HG03097 (cell line): ENCODE data around the gene POR.
"Not testable (repeated sequence)": the region's sequence is repeated elsewhere in the genome, so short reads cannot be mapped to it uniquely, and the experiment has no call there.

Experiments used
- ATAC-seq: cut with Tn5 transposase; IDR thresholded peaks from one replicate; pipeline ENCODE4 v1.9.1; 2021; ENCODE audit not compliant: unreplicated experiment, low FRiP score

POR gene

GRCh38 chr7:76016191-76016947 is 101.4 kb downstream of the POR start:
- ATAC-seq, result no peak

- ATAC-seq, result not testable (repeated sequence)
Measured at GRCh38 chr7:76018520-76018919, 103.6 kb downstream of the POR start.

- no peak for ATAC-seq
Measured at GRCh38 chr7:76020031-76020714, 105.2 kb downstream of the POR start.

GRCh38 chr7:76022026-76022780 is 107.2 kb downstream of the POR start:
- no peak for ATAC-seq

GRCh38 chr7:76023002-76023401 is 108.0 kb downstream of the POR start:
- no peak for ATAC-seq

GRCh38 chr7:76029682-76030081 is 114.7 kb downstream of the POR start:
- ATAC-seq, result not testable (repeated sequence)

GRCh38 chr7:76031964-76032363 is 117.0 kb downstream of the POR start:
- no peak for ATAC-seq
